Gastroesophageal sphincter (tissue), 3 donors: Measurements from ENCODE around the gene TMEM150B.

Experiments
- POLR2A ChIP-seq, 2 donors: fragments of 450-650 bp; IDR thresholded peaks; one replicate each; pipeline ENCODE4 v1.6.1; 2017; ENCODE audit warnings: antibody characterized with exemption in 2 of 2, mild to moderate bottlenecking in 2 of 2, moderate library complexity in 1 of 2
- POLR2AphosphoS5 ChIP-seq: sonication (generic); formaldehyde crosslinking; IDR thresholded peaks from one replicate; pipeline ENCODE4 v1.6.1; 2017; ENCODE audit warnings: antibody characterized with exemption
- TF ChIP-seq, protein P1 (sequence below), 4 experiments: fragments of 200-600 bp in 2 of 4; fragments of 450-650 bp in 2 of 4; sonication (generic) in 1 of 4; IDR thresholded peaks; one replicate each; pipeline ENCODE4 v1.5.1; 2017 to 2019; ENCODE audit warnings: antibody characterized with exemption in 4 of 4, mild to moderate bottlenecking in 2 of 4, moderate library complexity in 2 of 4

DNA sequence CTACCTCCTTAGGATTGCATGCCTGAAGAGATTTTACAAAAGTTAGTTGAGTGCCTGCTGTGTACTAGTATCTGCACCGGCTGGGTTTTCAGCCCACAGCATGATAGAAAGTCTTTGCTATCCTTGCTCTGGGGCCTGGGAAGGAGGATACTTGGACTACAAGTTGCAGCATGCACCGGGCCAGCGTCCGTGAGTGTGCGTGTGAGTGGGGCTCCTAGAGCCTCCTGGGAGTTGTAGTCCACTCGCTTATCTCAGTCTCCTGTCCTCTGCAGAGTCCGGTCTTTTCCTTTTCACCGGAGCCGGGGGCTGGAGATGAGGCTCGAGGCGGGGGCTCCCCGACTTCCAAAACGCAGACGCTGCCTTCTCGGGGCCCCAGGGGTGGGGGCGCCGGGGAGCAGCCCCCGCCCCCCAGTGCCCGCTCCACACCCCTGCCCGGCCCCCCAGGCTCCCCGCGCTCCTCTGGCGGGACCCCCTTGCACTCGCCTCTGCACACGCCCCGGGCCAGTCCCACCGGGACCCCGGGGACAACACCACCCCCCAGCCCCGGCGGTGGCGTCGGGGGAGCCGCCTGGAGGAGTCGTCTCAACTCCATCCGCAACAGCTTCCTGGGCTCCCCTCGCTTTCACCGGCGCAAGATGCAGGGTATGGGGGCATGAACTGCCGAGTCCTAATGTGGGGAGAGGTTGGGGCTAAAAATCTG is 20.7 kb downstream of the TMEM150B start:
- TF ChIP-seq POLR2AphosphoS5 (no peak), POLR2A (IDR thresholded peaks at IDR 0.05) (no peak)
- TF ChIP-seq, protein P1, sequence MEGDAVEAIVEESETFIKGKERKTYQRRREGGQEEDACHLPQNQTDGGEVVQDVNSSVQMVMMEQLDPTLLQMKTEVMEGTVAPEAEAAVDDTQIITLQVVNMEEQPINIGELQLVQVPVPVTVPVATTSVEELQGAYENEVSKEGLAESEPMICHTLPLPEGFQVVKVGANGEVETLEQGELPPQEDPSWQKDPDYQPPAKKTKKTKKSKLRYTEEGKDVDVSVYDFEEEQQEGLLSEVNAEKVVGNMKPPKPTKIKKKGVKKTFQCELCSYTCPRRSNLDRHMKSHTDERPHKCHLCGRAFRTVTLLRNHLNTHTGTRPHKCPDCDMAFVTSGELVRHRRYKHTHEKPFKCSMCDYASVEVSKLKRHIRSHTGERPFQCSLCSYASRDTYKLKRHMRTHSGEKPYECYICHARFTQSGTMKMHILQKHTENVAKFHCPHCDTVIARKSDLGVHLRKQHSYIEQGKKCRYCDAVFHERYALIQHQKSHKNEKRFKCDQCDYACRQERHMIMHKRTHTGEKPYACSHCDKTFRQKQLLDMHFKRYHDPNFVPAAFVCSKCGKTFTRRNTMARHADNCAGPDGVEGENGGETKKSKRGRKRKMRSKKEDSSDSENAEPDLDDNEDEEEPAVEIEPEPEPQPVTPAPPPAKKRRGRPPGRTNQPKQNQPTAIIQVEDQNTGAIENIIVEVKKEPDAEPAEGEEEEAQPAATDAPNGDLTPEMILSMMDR (IDR thresholded peaks at IDR 0.05): no peak
